ENCODE results near the gene APOL6. TPM values are rescaled to one million over a fixed set of nuclear protein-coding genes. Genes with fewer than 3 reads are reported as not detected.

APOL6 gene
- total RNA-seq, 2 experiments from 2014 or later = 59.9 to 65.2 TPM

GRCh38 chr22:35634015-35634414 is 14.2 kb upstream of the APOL6 start:
- Mint-ChIP-seq H3K27ac (no peak overlapping the region), H3K4me3 (no peak overlapping the region), H3K27me3 (peaks cover 3% of the 10 kb centered on the region), H3K4me1 (peaks cover 30% of the 10 kb centered on the region), H3K9me3 (ENCODE audit: low read depth) (no peaks in the 10 kb centered on the region), H3K36me3 (peaks cover 1% of the 10 kb centered on the region)
- ATAC-seq = peak; percentile 20
- CTCF ChIA-PET = interaction anchor here (1.1 to 1.6 kb wide), 2 partner anchors 283 to 490 kb away, joined by 3 to 5 read pairs; no protein-coding TSS in a partner anchor
- DNase-seq = no peak

- H3K27me3 Mint-ChIP-seq = peaks cover 3% of the 10 kb centered on the region
- peaks cover 22% of the 10 kb centered on the region for H3K4me1 Mint-ChIP-seq
- no peak for DNase-seq
- ATAC-seq = no peak
- no peaks in the 10 kb centered on the region for H3K36me3 Mint-ChIP-seq
- H3K27ac Mint-ChIP-seq = no peak overlapping the region
- H3K9me3 Mint-ChIP-seq (ENCODE audit: low read depth) = no peaks in the 10 kb centered on the region
- CTCF ChIA-PET = interaction anchor here (1.6 kb wide), 1 partner anchor 489 kb away, joined by 5 read pairs; no protein-coding TSS in a partner anchor
- no peak overlapping the region for H3K4me3 Mint-ChIP-seq
Measured at GRCh38 chr22:35634943-35635540, 13.2 kb upstream of the APOL6 start.

- Mint-ChIP-seq H3K4me3 (no peak overlapping the region), H3K36me3 (no peaks in the 10 kb centered on the region), H3K27ac (no peak overlapping the region), H3K27me3 (no peaks in the 10 kb centered on the region), H3K9me3 (ENCODE audit: low read depth) (no peaks in the 10 kb centered on the region), H3K4me1 (peaks cover 18% of the 10 kb centered on the region)
- DNase-seq (no peak), ATAC-seq (no peak)
- CTCF ChIA-PET = no interaction called here
Measured at GRCh38 chr22:35637254-35637653, 11.0 kb upstream of the APOL6 start.

- ATAC-seq = no peak
- Mint-ChIP-seq H3K9me3 (ENCODE audit: low read depth) (no peaks in the 10 kb centered on the region), H3K36me3 (no peaks in the 10 kb centered on the region), H3K27ac (no peak overlapping the region), H3K4me1 (peaks cover 18% of the 10 kb centered on the region), H3K27me3 (no peaks in the 10 kb centered on the region), H3K4me3 (no peak overlapping the region)
- no peak for DNase-seq
- CTCF ChIA-PET = no interaction called here
Measured at GRCh38 chr22:35638001-35638400, 10.2 kb upstream of the APOL6 start.

- Mint-ChIP-seq H3K36me3 (no peaks in the 10 kb centered on the region), H3K27ac (no peak overlapping the region)
- no peak for ATAC-seq
Measured at GRCh38 chr22:35638410-35638809, 9.8 kb upstream of the APOL6 start.

GRCh38 chr22:35641494-35642120 is 6.6 kb upstream of the APOL6 start:
- H3K27me3 Mint-ChIP-seq = no peaks in the 10 kb centered on the region
- CTCF ChIA-PET = no interaction called here

More at GRCh38 chr22:35638410-35638809, 9.8 kb upstream of the APOL6 start:
- Mint-ChIP-seq H3K4me3 (no peak overlapping the region), H3K9me3 (ENCODE audit: low read depth) (no peaks in the 10 kb centered on the region), H3K4me1 (peaks cover 15% of the 10 kb centered on the region), H3K27me3 (no peaks in the 10 kb centered on the region)
- DNase-seq = no peak
- CTCF ChIA-PET = no interaction called here

GRCh38 chr22:35642305-35642741 is 5.9 kb upstream of the APOL6 start:
- ATAC-seq (no peak), DNase-seq (peak; percentile 21)
- peaks cover 10% of the 10 kb centered on the region for H3K4me1 Mint-ChIP-seq
- H3K36me3 Mint-ChIP-seq = no peaks in the 10 kb centered on the region
- no peak overlapping the region for H3K27ac Mint-ChIP-seq
- no peaks in the 10 kb centered on the region for H3K9me3 Mint-ChIP-seq (ENCODE audit: low read depth)
- no peak overlapping the region for H3K4me3 Mint-ChIP-seq
- no peaks in the 10 kb centered on the region for H3K27me3 Mint-ChIP-seq
- CTCF ChIA-PET = interaction anchor here (1.0 kb wide), 1 partner anchor 11 kb away, joined by 3 read pairs; no protein-coding TSS in a partner anchor

More at GRCh38 chr22:35641494-35642120, 6.6 kb upstream of the APOL6 start:
- Mint-ChIP-seq H3K9me3 (ENCODE audit: low read depth) (no peaks in the 10 kb centered on the region), H3K4me3 (no peak overlapping the region), H3K36me3 (no peaks in the 10 kb centered on the region), H3K4me1 (peaks cover 4% of the 10 kb centered on the region), H3K27ac (no peak overlapping the region)
- ATAC-seq = no peak
- DNase-seq = peak; percentile 35

- Mint-ChIP-seq H3K9me3 (ENCODE audit: low read depth) (no peaks in the 10 kb centered on the region), H3K27me3 (no peaks in the 10 kb centered on the region), H3K4me3 (no peak overlapping the region), H3K27ac (no peak overlapping the region), H3K4me1 (peaks cover 12% of the 10 kb centered on the region), H3K36me3 (peaks cover 5% of the 10 kb centered on the region)
- peak; percentile 34 for DNase-seq
- ATAC-seq = no peak
- CTCF ChIA-PET = interaction anchor here (1.0 kb wide), 1 partner anchor 13 kb away, joined by 3 read pairs; no protein-coding TSS in a partner anchor
Measured at GRCh38 chr22:35643991-35644390, 4.3 kb upstream of the APOL6 start.

- DNase-seq = peak; percentile 36
- H3K9me3 Mint-ChIP-seq (ENCODE audit: low read depth) = no peaks in the 10 kb centered on the region
- peaks cover 19% of the 10 kb centered on the region for H3K4me1 Mint-ChIP-seq
- CTCF ChIA-PET = interaction anchor here (0.6 to 1.7 kb wide), 2 partner anchors 49 to 420 kb away, joined by 3 to 4 read pairs; no protein-coding TSS in a partner anchor
- no peak overlapping the region for H3K27ac Mint-ChIP-seq
- no peak for ATAC-seq
- H3K4me3 Mint-ChIP-seq = no peak overlapping the region
- H3K27me3 Mint-ChIP-seq = no peaks in the 10 kb centered on the region
- peaks cover 22% of the 10 kb centered on the region for H3K36me3 Mint-ChIP-seq
Measured at GRCh38 chr22:35645646-35646045, 2.6 kb upstream of the APOL6 start.

GRCh38 chr22:35649026-35649553 is 844 bp downstream of the APOL6 start:
- DNase-seq (peak; percentile 43), ATAC-seq (peak; percentile 16)
- no peaks in the 10 kb centered on the region for H3K27me3 Mint-ChIP-seq
- CTCF ChIA-PET = interaction anchor here (0.8 to 3.9 kb wide), 6 partner anchors 9 to 590 kb away, joined by 3 to 32 read pairs (median 6); partner anchors contain the start of gene APOL2
- H3K27ac Mint-ChIP-seq = peak overlapping the region; percentile 100
- H3K4me3 Mint-ChIP-seq = peak overlapping the region; percentile 100
- H3K36me3 Mint-ChIP-seq = peaks cover 49% of the 10 kb centered on the region
- peaks cover 44% of the 10 kb centered on the region for H3K4me1 Mint-ChIP-seq
- peaks cover 2% of the 10 kb centered on the region for H3K9me3 Mint-ChIP-seq (ENCODE audit: low read depth)

- Mint-ChIP-seq H3K36me3 (peaks cover 55% of the 10 kb centered on the region), H3K4me3 (peak overlapping the region; percentile 100), H3K27me3 (no peaks in the 10 kb centered on the region), H3K9me3 (ENCODE audit: low read depth) (peaks cover 2% of the 10 kb centered on the region), H3K27ac (peak overlapping the region; percentile 100), H3K4me1 (peaks cover 46% of the 10 kb centered on the region)
- DNase-seq (peak; percentile 38), ATAC-seq (no peak)
- CTCF ChIA-PET = interaction anchor here (0.8 to 3.9 kb wide), 4 partner anchors 12 to 416 kb away, joined by 3 to 32 read pairs (median 10); no protein-coding TSS in a partner anchor
Measured at GRCh38 chr22:35649636-35650250, 1.5 kb downstream of the APOL6 start.

- ATAC-seq = no peak
- Mint-ChIP-seq H3K36me3 (peaks cover 67% of the 10 kb centered on the region), H3K27me3 (no peaks in the 10 kb centered on the region), H3K4me3 (peak overlapping the region; percentile 100), H3K27ac (peak overlapping the region; percentile 52), H3K4me1 (peaks cover 48% of the 10 kb centered on the region), H3K9me3 (ENCODE audit: low read depth) (peaks cover 2% of the 10 kb centered on the region)
- CTCF ChIA-PET = no interaction called here
- peak; percentile 4 for DNase-seq
Measured at GRCh38 chr22:35651085-35651484, 2.8 kb downstream of the APOL6 start.

- Mint-ChIP-seq H3K4me3 (no peak overlapping the region), H3K36me3 (peaks cover 91% of the 10 kb centered on the region), H3K27ac (no peak overlapping the region), H3K4me1 (peaks cover 55% of the 10 kb centered on the region), H3K9me3 (ENCODE audit: low read depth) (peaks cover 5% of the 10 kb centered on the region), H3K27me3 (no peaks in the 10 kb centered on the region)
- DNase-seq (no peak), ATAC-seq (no peak)
- CTCF ChIA-PET = no interaction called here
Measured at GRCh38 chr22:35653824-35654223, 5.6 kb downstream of the APOL6 start.
